Testis (tissue), 2 donors: ENCODE measurements around the gene SAMD15.

Source experiments
- POLR2A ChIP-seq: fragments of 450-650 bp; IDR thresholded peaks from one replicate; pipeline ENCODE4 v1.6.1; 2017; ENCODE audit warnings: antibody characterized with exemption, mild to moderate bottlenecking, moderate library complexity
- TF ChIP-seq, protein P1 (sequence below), 3 experiments: fragments of 450-650 bp in 2 of 3; fragments of 200-600 bp in 1 of 3; sonication (generic) in 1 of 3; IDR thresholded peaks; one replicate each; pipeline ENCODE4 v1.5.1; 2016 to 2019; ENCODE audit warnings: antibody characterized with exemption in 3 of 3, mild to moderate bottlenecking in 2 of 3, moderate library complexity in 1 of 3

DNA sequence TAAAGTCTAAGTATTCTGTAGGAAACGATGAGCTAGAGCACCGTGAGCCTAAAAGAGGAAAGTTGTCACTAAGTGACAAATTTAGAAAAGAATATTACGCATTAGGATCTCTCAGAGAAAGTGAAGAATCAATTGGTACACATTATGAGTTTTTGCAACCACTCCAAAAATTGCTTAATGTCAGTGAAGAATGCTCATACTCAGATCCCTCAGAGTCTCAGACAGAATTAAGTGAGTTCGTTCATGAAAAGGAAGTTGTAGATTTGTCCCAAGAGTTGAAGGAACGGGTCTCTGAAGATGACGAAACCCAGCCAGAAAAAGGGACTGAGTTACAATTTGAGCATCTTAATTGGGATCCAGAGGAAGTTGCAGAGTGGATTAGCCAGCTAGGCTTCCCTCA is 1.5 kb downstream of the SAMD15 start:
- TF ChIP-seq, protein P1, sequence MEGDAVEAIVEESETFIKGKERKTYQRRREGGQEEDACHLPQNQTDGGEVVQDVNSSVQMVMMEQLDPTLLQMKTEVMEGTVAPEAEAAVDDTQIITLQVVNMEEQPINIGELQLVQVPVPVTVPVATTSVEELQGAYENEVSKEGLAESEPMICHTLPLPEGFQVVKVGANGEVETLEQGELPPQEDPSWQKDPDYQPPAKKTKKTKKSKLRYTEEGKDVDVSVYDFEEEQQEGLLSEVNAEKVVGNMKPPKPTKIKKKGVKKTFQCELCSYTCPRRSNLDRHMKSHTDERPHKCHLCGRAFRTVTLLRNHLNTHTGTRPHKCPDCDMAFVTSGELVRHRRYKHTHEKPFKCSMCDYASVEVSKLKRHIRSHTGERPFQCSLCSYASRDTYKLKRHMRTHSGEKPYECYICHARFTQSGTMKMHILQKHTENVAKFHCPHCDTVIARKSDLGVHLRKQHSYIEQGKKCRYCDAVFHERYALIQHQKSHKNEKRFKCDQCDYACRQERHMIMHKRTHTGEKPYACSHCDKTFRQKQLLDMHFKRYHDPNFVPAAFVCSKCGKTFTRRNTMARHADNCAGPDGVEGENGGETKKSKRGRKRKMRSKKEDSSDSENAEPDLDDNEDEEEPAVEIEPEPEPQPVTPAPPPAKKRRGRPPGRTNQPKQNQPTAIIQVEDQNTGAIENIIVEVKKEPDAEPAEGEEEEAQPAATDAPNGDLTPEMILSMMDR (IDR thresholded peaks at IDR 0.05): no peak
- no peak for TF ChIP-seq POLR2A
